GM20000 (cell line): Measurements from ENCODE around the gene TMEM273.

ENCODE experiments used
- DNase-seq: peaks from one replicate; pipeline ENCODE4 v3.0.0; 2012; ENCODE audit warnings: low spot score
- TF ChIP-seq, protein P1 (sequence below): IDR thresholded peaks from 2 replicates; pipeline ENCODE4 v1.5.1; 2012; ENCODE audit warnings: mild to moderate bottlenecking, control low read depth; ENCODE audit errors: extremely low read depth, missing control alignments

The TMEM273 gene

DNA sequence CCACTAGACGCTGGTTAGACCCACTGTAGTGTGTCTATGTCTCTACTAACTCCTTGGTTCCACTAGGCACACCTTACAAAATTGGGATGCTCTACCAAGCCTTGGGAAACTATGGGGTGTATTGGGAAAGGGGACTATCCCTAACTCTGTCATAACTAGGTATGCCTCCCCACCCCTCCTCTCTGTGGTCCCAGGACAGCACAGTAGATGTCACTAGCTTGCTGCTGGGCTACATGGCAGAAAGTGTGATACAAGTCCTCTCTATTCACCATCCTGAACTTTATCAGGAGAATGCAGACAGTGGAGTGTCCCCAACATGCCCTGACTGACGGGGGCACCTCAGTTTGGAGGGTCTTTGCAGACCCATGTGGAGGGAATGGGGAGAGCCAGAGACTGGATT is 30.3 kb upstream of the TMEM273 start:
- TF ChIP-seq, protein P1, sequence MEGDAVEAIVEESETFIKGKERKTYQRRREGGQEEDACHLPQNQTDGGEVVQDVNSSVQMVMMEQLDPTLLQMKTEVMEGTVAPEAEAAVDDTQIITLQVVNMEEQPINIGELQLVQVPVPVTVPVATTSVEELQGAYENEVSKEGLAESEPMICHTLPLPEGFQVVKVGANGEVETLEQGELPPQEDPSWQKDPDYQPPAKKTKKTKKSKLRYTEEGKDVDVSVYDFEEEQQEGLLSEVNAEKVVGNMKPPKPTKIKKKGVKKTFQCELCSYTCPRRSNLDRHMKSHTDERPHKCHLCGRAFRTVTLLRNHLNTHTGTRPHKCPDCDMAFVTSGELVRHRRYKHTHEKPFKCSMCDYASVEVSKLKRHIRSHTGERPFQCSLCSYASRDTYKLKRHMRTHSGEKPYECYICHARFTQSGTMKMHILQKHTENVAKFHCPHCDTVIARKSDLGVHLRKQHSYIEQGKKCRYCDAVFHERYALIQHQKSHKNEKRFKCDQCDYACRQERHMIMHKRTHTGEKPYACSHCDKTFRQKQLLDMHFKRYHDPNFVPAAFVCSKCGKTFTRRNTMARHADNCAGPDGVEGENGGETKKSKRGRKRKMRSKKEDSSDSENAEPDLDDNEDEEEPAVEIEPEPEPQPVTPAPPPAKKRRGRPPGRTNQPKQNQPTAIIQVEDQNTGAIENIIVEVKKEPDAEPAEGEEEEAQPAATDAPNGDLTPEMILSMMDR, result no peak
- no peak for DNase-seq

DNA sequence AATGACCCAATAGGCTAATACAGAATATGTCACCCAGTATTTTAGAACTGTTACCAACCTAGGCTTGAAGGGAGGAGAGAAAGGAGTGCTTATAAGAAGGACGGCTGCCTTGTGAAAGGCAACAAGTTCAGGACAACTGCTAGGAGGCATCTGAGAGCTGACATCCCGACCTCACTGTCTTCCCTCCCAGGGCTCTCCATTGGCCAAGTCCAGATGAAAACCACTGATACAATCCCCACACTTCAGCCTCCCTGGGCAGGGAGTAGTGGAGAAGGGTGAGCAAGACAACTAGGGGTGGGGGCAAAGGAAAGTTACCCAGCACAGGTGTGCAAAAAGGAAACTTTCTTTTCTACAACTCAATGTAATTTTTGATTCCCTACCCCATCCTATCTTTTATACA is 29.5 kb upstream of the TMEM273 start:
- TF ChIP-seq, protein P1, result no peak
- DNase-seq, result no peak

- DNase-seq, result no peak
Measured at GRCh38 chr10:49213211-49213610, 25.0 kb upstream of the TMEM273 start.

GRCh38 chr10:49212783-49213182 is 24.6 kb upstream of the TMEM273 start:
- DNase-seq, result no peak
- TF ChIP-seq, protein P1, result no peak

More at GRCh38 chr10:49213211-49213610, 25.0 kb upstream of the TMEM273 start:
- TF ChIP-seq, protein P1, result no peak

DNA sequence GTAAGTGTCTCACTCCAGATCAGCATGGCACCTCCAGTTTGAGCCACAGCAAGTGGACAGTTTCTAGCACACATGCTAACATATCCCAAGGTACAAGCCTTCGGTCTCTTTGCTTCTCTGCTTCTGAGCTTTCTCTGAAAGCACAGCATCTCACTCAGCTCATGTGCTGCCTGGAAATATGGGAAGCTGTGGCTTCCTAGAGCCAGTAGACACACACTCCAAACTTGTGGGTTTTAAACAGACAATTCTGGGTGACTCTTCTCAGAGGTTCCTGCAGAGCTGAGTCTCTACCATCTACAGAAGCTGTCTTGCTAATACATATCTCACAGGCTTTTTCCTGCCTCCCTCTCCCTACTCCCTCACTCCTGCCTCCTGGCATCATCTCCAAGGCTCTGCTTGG is 23.9 kb upstream of the TMEM273 start:
- TF ChIP-seq, protein P1, result no peak
- no peak for DNase-seq

- DNase-seq, result no peak
- TF ChIP-seq, protein P1, result no peak
Measured at GRCh38 chr10:49208996-49209395, 20.8 kb upstream of the TMEM273 start.

DNA sequence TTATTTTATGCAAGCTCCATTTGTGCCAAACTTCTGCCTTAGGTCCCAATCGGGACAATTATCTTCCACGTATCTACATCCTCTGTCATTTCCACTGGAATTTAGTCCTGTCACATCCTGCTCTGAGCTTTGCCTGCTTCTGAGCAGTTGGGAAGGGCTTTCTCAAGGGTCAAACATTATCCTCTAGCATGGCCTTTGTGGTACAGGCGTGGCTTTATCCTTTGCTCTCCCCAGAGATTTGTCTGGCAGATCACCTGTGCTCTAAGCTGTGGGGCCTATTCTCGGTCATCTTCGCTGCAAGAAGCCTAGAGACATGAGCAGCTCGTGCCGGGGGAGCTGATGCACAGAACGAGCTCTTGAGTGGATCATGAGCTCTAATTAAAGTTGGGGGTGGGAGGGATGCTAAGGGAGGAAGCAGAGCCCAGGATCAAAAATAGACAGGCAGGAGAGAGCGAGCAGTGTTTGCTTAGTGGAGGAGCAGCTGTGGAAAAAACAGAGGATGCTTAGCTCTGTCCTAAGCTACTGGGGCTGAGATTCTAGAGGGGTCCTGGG is 19.8 kb upstream of the TMEM273 start:
- no peak for DNase-seq
- TF ChIP-seq, protein P1, result no peak
